ENCODE results near the gene GALNT2. TPM values are rescaled to one million over a fixed set of nuclear protein-coding genes. Genes with fewer than 3 reads are reported as not detected.
A peak's percentile ranks its signal among the peaks of the same experiment; 100 is the strongest.

Gene GALNT2
- total and polyA plus RNA-seq, 9 of the 15 experiments (the other 6 are each of a cell fraction or from before 2014, with no cell fraction given), result 1.6 to 106 (median 51.9) TPM

DNA sequence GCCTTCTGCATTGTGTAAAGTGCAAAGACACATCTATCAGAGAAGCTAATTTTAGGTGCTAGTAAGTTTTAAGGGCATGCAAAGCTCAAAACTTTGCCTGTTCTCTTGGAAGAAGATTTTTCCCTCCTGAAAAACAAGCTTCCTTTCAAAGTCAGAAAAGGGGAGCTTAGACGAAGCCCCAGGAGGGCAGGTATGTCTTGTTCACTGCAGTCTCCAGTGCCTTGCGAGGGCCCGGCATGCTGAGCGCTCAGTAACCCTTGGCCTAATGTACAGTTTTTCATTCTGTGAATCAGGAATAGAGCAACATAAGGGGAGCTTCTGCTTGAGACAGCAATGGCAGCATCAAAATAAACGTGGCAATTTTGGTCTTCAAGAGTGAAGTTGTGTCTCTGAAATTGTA lies 35.0 kb downstream of the GALNT2 start:
- 72% methylated on average over 5 of the region's 5 CpGs for WGBS (ENCODE audit: insufficient coverage, low coverage, missing lambda C conversion rate)
- Histone ChIP-seq H3K9me3 (replicated peaks; ENCODE audit: control insufficient read depth, insufficient read depth, low read depth, low read length) (no peaks in the 10 kb centered on the region), H3K27me3 (ENCODE audit: control insufficient read depth in 2 of 2, insufficient read depth in 2 of 2, low read length in 2 of 2) (no peaks in the 10 kb centered on the region), H3K79me2 (ENCODE audit: control insufficient read depth, insufficient read depth, low read length) (peaks cover 93% of the 10 kb centered on the region), H4K20me1 (replicated peaks; ENCODE audit: control insufficient read depth, insufficient read depth, low read length) (peaks cover 50% of the 10 kb centered on the region), H2AFZ (ENCODE audit: low read depth, low read length) (no peak overlapping the region), H3K9ac (ENCODE audit: insufficient read depth in 1 of 2, low read depth in 2 of 2, low read length in 2 of 2) (no peak overlapping the region), H3K4me1 (replicated peaks in 1 of 2; ENCODE audit: control insufficient read depth in 2 of 2, insufficient read depth in 2 of 2, low read length in 2 of 2) (peaks cover 10 to 21% of the 10 kb centered on the region in 2 experiments; a peak in 3 of 5 replicates), H3K4me2 (ENCODE audit: insufficient read depth, low read length) (no peak overlapping the region), H3K4me3 (no peak overlapping the region), H3K36me3 (ENCODE audit: control insufficient read depth, insufficient read depth, low read length) (peaks cover 8% of the 10 kb centered on the region; the same call in 2 of the 3 replicates), H3K9me1 (ENCODE audit: control insufficient read depth, insufficient read depth, low read length) (no peaks in the 10 kb centered on the region), H3K27ac (ENCODE audit: extremely low read depth, low read depth, low read length) (no peak overlapping the region)
- DNase-seq (ENCODE audit: extremely low read depth in 1 of 4, low spot score in 3 of 4) (no peak), FAIRE-seq (no peak), ATAC-seq (no peak)
- BruUV-seq (replicated peaks), result no TSS peak
- TF ChIP-seq ETV1 (tag; conservative IDR thresholded peaks at IDR 0.05; ENCODE audit: low read depth), result no peak
- TF ChIP-seq, protein P1, sequence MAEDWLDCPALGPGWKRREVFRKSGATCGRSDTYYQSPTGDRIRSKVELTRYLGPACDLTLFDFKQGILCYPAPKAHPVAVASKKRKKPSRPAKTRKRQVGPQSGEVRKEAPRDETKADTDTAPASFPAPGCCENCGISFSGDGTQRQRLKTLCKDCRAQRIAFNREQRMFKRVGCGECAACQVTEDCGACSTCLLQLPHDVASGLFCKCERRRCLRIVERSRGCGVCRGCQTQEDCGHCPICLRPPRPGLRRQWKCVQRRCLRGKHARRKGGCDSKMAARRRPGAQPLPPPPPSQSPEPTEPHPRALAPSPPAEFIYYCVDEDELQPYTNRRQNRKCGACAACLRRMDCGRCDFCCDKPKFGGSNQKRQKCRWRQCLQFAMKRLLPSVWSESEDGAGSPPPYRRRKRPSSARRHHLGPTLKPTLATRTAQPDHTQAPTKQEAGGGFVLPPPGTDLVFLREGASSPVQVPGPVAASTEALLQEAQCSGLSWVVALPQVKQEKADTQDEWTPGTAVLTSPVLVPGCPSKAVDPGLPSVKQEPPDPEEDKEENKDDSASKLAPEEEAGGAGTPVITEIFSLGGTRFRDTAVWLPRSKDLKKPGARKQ (CRISPR knock-in tag; IDR thresholded peaks at IDR 0.05), result no peak
- intact Hi-C loops (cut with micrococcal nuclease), result no loop called here
- ChIA-PET CTCF (ENCODE audit: low intra/inter-chr PET ratio) (no interaction called here), POLR2A (interaction anchor here (0.6 to 1.1 kb wide), 5 partner anchors 9 to 64 kb away, joined by 3 to 6 read pairs (median 3); no protein-coding TSS in a partner anchor)
- in situ Hi-C loops (cut with MboI), result no loop called here

DNA sequence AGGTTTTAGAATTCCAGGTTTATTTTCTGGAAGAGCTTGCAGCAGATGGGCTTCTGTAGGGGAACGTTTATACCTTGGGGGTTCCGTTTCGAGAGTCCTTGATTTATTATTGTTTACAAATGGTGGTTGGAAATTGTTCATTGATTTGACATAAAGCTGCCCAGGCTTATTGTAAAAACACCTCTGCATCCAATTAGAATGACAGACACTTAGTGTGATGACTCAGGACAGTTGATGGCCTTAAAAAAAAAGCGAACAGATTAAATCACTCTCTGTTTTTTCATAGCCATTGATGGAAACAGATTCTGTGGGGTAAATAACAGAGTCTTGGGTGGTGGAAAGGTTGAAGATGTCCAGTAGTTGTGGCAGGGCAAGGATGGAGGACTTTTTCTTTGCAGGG lies 35.4 kb downstream of the GALNT2 start:
- Histone ChIP-seq H3K27me3 (ENCODE audit: control insufficient read depth in 2 of 2, insufficient read depth in 2 of 2, low read length in 2 of 2) (no peaks in the 10 kb centered on the region), H3K4me2 (ENCODE audit: insufficient read depth, low read length) (no peak overlapping the region), H3K9me1 (ENCODE audit: control insufficient read depth, insufficient read depth, low read length) (peaks cover 2% of the 10 kb centered on the region), H3K27ac (ENCODE audit: extremely low read depth, low read depth, low read length) (no peak overlapping the region), H2AFZ (ENCODE audit: low read depth, low read length) (no peak overlapping the region), H3K4me1 (replicated peaks in 1 of 2; ENCODE audit: control insufficient read depth in 2 of 2, insufficient read depth in 2 of 2, low read length in 2 of 2) (peaks cover 14 to 23% of the 10 kb centered on the region in 2 experiments; a peak in 3 of 5 replicates), H3K9me3 (replicated peaks; ENCODE audit: control insufficient read depth, insufficient read depth, low read depth, low read length) (no peaks in the 10 kb centered on the region), H3K36me3 (ENCODE audit: control insufficient read depth, insufficient read depth, low read length) (peaks cover 8% of the 10 kb centered on the region; the same call in 2 of the 3 replicates), H3K79me2 (ENCODE audit: control insufficient read depth, insufficient read depth, low read length) (peaks cover 93% of the 10 kb centered on the region), H4K20me1 (replicated peaks; ENCODE audit: control insufficient read depth, insufficient read depth, low read length) (peaks cover 54% of the 10 kb centered on the region), H3K4me3 (no peak overlapping the region), H3K9ac (ENCODE audit: insufficient read depth in 1 of 2, low read depth in 2 of 2, low read length in 2 of 2) (no peak overlapping the region)
- ATAC-seq, result no peak
- intact Hi-C loops (cut with micrococcal nuclease) (no loop called here), in situ Hi-C loops (cut with MboI) (no loop called here)
- 71% methylated on average over 4 of the region's 4 CpGs for whole genome bisulfite sequencing (ENCODE audit: insufficient coverage, low coverage, missing lambda C conversion rate)
- DNase-seq (ENCODE audit: extremely low read depth in 1 of 4, low spot score in 3 of 4), result no peak
- CTCF ChIA-PET (ENCODE audit: low intra/inter-chr PET ratio), result no interaction called here
- BruUV-seq (replicated peaks), result no TSS peak
- POLR2A ChIA-PET, result interaction anchor here (0.6 to 1.1 kb wide), 4 partner anchors 9 to 64 kb away, joined by 3 to 6 read pairs (median 4); no protein-coding TSS in a partner anchor
- no peak for FAIRE-seq
- TF ChIP-seq FOS (IDR thresholded peaks at IDR 0.05; ENCODE audit: extremely low read depth, insufficient read length) (no peak), ZNF316 (IDR thresholded peaks at IDR 0.05) (peak; percentile 42; the same call in 1 of the 2 replicates), LCOR (CRISPR knock-in tag; IDR thresholded peaks at IDR 0.05) (no peak), ZNF347 (CRISPR knock-in tag; IDR thresholded peaks at IDR 0.05; ENCODE audit: low read depth) (no peak), NFATC3 (IDR thresholded peaks at IDR 0.05) (no peak), NFE2 (IDR thresholded peaks at IDR 0.05; ENCODE audit: low read depth) (0 out of 2 replicates have a peak, but pooled peaks have one; percentile 37)
- TF ChIP-seq, protein P2, sequence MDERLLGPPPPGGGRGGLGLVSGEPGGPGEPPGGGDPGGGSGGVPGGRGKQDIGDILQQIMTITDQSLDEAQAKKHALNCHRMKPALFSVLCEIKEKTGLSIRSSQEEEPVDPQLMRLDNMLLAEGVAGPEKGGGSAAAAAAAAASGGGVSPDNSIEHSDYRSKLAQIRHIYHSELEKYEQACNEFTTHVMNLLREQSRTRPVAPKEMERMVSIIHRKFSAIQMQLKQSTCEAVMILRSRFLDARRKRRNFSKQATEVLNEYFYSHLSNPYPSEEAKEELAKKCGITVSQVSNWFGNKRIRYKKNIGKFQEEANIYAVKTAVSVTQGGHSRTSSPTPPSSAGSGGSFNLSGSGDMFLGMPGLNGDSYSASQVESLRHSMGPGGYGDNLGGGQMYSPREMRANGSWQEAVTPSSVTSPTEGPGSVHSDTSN (CRISPR knock-in tag; IDR thresholded peaks at IDR 0.05; ENCODE audit: low read depth), result no peak
- TF ChIP-seq, protein P2 (tag; conservative IDR thresholded peaks at IDR 0.05; ENCODE audit: low read depth), result peak; percentile 42; the same call in 1 of the 2 replicates
- TF ChIP-seq, protein P3, sequence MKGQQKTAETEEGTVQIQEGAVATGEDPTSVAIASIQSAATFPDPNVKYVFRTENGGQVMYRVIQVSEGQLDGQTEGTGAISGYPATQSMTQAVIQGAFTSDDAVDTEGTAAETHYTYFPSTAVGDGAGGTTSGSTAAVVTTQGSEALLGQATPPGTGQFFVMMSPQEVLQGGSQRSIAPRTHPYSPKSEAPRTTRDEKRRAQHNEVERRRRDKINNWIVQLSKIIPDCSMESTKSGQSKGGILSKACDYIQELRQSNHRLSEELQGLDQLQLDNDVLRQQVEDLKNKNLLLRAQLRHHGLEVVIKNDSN (CRISPR knock-in tag; IDR thresholded peaks at IDR 0.05), result no peak

Measured in K562 (cell line).